GM10266 (cell line): ENCODE measurements around the gene PTP4A2.
A peak's percentile ranks its signal among the peaks of the same experiment; 100 is the strongest.

ENCODE experiments used
- DNase-seq: peaks from one replicate; pipeline ENCODE4 v3.0.0; 2012; ENCODE audit errors: extremely low spot score
- TF ChIP-seq, protein P1 (sequence below): IDR thresholded peaks from 2 replicates; pipeline ENCODE4 v1.5.1; 2012; ENCODE audit warnings: mild to moderate bottlenecking, low read depth; ENCODE audit not compliant: control insufficient read depth, insufficient read depth; ENCODE audit errors: missing control alignments

The PTP4A2 gene

DNA sequence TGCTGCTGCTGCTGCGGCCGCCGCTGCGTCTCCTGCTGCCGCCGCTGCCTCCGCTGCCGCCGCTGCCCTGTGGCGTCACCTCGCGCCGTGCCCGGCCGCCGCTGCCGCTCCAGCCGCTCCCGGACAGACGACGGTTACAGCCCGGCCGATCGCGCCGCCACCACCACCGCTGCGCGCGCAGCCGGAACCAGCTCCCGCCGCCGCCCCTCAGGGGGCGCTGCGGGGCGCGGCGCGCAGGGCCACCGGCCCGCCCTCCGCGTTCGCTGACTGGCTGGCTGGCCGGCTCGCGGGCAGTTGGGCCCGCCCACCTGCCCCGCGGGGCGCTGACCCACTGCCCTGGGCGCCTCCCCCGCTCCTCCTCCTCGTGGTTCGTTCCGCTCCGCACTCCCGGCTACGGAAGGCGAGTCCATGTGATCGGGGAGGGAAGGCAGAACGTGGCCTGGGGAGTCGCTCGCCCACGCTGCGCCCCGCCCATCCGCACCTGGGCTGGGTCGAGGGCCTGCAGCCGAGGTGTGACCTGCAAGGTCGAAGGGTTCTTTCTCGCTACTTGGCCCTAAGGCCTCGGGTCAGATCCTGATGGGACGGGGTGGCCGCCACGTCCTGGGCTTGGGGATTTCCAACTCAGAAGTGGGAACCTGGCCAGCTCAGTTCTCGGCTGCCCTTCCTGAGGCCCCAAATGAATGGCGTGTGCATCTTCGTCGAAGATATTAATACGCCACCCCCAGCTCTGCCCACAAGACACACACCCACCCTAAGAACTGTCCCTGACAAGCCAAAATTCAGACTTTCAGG lies at the start of gene PTP4A2:
TSS of gene PTP4A2 (minus strand) at position 185 of the 792 bp plus-strand sequence. CDS start 19,303 bp downstream, outside the sequence.
- TF ChIP-seq, protein P1, sequence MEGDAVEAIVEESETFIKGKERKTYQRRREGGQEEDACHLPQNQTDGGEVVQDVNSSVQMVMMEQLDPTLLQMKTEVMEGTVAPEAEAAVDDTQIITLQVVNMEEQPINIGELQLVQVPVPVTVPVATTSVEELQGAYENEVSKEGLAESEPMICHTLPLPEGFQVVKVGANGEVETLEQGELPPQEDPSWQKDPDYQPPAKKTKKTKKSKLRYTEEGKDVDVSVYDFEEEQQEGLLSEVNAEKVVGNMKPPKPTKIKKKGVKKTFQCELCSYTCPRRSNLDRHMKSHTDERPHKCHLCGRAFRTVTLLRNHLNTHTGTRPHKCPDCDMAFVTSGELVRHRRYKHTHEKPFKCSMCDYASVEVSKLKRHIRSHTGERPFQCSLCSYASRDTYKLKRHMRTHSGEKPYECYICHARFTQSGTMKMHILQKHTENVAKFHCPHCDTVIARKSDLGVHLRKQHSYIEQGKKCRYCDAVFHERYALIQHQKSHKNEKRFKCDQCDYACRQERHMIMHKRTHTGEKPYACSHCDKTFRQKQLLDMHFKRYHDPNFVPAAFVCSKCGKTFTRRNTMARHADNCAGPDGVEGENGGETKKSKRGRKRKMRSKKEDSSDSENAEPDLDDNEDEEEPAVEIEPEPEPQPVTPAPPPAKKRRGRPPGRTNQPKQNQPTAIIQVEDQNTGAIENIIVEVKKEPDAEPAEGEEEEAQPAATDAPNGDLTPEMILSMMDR = peak; percentile 73
- DNase-seq = peak; percentile 97

DNA sequence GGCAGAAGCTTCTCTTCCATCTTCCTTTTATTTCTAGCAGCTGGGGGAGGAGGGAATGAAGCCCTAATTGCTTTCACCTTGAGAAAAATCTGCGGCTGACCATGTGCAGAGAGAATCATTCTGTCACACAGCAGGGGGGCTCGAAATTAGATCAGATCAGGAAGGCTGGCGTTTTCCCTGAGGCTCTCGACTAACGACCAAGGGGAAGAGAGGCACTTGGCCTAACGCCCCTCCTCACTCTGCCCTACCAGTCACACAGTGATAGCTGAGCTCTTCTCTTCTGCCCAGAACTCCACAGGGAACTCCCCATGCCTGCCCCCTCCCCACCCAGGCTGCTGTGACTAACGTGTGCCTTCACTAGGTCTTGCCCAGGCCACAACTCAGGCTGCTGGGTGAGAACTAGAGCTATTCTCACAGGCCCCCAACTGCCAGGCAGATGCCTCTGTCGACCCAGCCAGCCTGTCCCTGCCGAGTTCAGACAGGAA lies 49.0 kb upstream of the PTP4A2 start:
- no peak for DNase-seq
- TF ChIP-seq, protein P1 = no peak

DNA sequence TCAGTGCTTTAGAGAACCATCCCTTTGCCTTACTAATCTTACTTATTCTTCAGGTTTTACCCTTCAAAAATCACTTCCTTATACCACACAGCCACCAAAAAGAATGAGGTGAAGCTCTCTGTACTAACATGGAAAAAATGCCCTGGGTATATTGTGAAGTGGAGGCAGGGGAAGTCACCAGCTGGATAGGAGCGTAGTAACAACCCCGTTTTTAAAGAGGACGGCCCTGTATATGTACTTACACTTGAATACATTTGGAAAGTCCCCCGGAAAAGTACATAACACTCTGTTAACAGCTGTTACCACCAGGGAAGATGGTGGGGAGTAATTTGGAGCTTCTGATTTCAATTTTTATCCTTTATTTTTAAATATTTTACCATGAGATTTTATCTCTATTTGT lies 47.3 kb upstream of the PTP4A2 start:
- peak; percentile 56 for DNase-seq
- TF ChIP-seq, protein P1 = no peak

DNA sequence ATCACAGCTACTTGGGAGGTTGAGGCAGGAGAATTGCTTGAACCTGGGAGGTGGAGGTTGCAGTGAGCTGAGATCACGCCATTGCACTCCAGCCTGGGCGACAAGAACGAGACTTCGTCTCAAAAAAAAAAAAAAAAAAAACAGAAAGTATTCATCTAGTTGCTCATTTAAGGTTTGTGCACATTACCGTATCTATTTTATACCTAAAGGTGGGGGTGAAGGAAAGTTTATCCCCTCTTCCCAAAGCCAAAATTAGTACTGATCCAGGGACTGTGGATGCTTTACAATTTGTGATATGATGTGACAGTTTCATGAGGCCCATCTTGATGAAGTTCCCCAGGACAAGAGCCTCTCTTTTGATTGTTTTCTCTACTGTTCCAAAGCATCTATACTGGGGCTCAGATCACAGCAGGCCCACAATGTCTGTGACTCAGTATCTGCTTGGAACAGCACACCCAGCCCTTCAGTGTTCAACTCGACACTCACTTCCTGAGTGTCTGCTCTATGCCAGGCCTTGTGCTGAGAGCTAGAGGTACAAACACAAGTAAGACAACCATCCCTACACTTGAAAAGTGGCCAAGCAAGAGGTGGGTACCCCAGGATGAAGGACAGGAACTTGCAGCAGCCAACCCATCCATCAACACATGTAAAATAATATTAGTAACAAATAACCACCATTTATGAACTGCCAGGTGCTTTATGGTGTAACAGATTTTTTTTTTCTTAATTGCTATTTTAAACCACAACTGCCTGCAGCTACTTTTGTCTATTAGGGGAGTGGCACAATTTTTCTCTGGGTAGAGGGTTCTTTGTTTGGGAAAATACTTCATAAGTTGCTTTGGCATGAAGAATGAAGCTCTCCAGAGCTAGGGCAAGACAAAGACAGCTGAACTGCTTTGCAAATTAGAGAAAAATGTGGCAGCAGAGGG lies 46.5 kb upstream of the PTP4A2 start:
- DNase-seq = no peak
- TF ChIP-seq, protein P1 = no peak

DNA sequence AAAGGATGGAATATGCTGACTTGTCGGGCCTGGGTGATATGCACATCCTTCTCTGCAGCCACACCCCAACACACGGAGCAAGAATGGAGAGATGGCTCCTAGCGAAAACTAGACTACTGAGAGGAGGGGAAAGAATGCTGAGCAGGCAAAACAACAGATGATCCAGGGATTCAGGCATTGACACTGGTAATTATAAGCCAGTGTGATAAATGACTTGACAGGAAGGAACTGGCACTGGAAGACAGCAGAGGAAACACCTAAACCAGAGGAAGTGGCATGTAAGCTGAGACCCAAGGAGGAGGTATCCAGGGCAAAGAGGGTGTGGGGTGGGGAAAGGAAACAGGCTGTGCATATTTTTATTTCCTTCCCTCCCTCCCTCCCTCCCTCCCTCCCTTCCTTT lies 43.8 kb upstream of the PTP4A2 start:
- DNase-seq = no peak
- TF ChIP-seq, protein P1 = no peak

DNA sequence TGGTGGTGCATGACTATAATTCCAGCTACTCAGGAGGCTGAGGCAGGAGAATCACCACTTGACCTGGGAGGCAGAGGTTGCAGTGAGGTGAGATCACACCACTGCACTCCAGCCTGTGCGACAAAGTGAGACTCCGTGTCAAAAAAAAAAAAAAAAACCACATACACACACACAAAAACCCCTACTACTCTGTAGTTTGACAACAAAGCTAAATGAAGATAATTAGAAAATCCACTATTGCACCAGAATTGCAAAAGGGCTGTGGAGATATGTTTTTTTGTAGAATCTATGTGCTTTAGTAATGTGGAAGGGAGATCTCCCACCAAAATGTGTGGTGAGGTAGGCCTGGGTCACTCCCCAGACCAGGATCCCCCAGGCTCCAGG lies 43.3 kb upstream of the PTP4A2 start:
- TF ChIP-seq, protein P1 = no peak
- DNase-seq = no peak
